Ovary (tissue), 3 donors: ENCODE results near the gene PHACTR1.

Experiments used
- EP300 ChIP-seq: sonication (generic); formaldehyde crosslinking; IDR thresholded peaks from one replicate; pipeline ENCODE4 v1.6.1; 2017; ENCODE audit warnings: antibody characterized with exemption
- POLR2A ChIP-seq: fragments of 450-650 bp; IDR thresholded peaks from one replicate; pipeline ENCODE4 v1.6.1; 2017; ENCODE audit warnings: antibody characterized with exemption, mild to moderate bottlenecking, moderate library complexity
- TF ChIP-seq, protein P1 (sequence below), 3 donors: fragments of 450-650 bp in 2 of 3; fragments of 200-600 bp in 1 of 3; IDR thresholded peaks; one replicate each; pipeline versions ENCODE4 v1.5.1 to v1.8.0; 2016 to 2022; ENCODE audit warnings: antibody characterized with exemption in 3 of 3, mild to moderate bottlenecking in 1 of 3
- donor health status: DM: no; HTN: no; CAD: no.

DNA sequence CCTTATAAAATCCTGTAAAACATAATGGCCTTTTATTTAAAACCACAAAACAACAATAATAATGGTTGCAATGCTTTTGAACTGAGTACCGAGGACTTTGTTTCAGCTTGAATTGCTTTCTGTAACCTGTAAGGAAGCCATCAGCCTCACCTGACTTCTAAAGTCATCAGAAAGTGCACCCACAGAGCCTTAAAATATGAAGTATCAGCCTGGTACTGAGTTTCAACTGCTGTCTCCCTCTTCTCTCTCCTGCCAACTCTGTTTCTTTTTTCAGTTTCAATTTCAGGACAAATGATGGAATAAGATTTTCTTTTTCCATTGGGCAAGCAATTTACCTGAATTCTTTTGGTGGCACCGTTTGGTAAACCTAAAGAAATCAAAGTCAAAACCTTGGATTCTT, 119.4 kb downstream of the PHACTR1 start:
- TF ChIP-seq, protein P1, sequence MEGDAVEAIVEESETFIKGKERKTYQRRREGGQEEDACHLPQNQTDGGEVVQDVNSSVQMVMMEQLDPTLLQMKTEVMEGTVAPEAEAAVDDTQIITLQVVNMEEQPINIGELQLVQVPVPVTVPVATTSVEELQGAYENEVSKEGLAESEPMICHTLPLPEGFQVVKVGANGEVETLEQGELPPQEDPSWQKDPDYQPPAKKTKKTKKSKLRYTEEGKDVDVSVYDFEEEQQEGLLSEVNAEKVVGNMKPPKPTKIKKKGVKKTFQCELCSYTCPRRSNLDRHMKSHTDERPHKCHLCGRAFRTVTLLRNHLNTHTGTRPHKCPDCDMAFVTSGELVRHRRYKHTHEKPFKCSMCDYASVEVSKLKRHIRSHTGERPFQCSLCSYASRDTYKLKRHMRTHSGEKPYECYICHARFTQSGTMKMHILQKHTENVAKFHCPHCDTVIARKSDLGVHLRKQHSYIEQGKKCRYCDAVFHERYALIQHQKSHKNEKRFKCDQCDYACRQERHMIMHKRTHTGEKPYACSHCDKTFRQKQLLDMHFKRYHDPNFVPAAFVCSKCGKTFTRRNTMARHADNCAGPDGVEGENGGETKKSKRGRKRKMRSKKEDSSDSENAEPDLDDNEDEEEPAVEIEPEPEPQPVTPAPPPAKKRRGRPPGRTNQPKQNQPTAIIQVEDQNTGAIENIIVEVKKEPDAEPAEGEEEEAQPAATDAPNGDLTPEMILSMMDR (IDR thresholded peaks at IDR 0.05): no peak
- TF ChIP-seq POLR2A: no peak
- TF ChIP-seq EP300: no peak
